ENCODE data around the gene SPECC1L.
"Not testable (repeated sequence)": the region's sequence is repeated elsewhere in the genome, so short reads cannot be mapped to it uniquely, and the experiment has no call there.

SPECC1L gene, protein sequence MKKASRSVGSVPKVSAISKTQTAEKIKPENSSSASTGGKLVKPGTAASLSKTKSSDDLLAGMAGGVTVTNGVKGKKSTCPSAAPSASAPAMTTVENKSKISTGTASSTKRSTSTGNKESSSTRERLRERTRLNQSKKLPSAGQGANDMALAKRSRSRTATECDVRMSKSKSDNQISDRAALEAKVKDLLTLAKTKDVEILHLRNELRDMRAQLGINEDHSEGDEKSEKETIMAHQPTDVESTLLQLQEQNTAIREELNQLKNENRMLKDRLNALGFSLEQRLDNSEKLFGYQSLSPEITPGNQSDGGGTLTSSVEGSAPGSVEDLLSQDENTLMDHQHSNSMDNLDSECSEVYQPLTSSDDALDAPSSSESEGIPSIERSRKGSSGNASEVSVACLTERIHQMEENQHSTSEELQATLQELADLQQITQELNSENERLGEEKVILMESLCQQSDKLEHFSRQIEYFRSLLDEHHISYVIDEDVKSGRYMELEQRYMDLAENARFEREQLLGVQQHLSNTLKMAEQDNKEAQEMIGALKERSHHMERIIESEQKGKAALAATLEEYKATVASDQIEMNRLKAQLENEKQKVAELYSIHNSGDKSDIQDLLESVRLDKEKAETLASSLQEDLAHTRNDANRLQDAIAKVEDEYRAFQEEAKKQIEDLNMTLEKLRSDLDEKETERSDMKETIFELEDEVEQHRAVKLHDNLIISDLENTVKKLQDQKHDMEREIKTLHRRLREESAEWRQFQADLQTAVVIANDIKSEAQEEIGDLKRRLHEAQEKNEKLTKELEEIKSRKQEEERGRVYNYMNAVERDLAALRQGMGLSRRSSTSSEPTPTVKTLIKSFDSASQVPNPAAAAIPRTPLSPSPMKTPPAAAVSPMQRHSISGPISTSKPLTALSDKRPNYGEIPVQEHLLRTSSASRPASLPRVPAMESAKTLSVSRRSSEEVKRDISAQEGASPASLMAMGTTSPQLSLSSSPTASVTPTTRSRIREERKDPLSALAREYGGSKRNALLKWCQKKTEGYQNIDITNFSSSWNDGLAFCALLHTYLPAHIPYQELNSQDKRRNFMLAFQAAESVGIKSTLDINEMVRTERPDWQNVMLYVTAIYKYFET

DNA sequence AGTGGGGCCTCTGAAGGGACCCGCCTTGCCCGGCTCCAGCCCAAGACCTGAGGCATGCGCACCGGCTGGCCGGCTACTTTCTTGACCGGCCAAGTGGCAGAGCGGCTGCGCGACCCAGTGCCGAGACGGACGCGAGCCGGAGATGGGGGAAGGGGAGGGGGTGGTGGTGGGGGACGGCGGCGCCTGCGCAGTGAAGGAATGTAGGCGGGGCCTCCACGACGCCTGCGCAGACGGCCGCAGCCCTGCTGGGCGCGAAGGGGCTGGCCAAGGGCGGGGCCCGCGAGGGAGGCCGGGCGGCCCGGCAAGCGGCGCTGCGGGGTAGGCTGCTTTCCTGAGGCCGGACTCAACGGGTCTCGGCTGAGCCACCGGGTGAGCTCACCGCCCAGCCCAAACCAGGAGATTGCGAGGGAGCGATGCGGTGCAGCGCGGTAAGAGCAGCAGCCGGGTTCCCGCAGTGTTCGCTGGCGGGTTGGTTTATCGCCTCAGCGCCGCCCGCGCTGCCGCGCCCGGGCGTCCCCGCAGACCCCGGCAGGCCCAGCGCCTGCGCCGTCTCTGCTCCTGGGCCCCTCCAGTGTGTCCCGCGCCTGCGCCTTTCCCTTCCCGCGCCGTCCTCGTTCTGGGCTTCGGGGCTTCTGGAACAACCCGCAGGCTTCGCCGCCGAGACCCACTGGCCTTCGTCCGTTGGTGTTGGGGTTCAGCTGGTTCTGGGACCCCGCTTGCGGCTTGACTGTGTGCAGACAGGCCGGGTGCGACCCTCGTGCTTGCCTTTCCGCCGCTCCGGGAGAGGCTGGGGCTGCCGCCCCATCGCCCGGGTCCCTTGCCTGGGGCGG is at the start of gene SPECC1L:
Gene SPECC1L, plus strand, starts transcription at position 276 of the 830 bp plus-strand sequence. CDS start 31,401 bp downstream, outside the sequence.
- peak; percentile 95 for DNase-seq (ENCODE audit: low spot score)

DNA sequence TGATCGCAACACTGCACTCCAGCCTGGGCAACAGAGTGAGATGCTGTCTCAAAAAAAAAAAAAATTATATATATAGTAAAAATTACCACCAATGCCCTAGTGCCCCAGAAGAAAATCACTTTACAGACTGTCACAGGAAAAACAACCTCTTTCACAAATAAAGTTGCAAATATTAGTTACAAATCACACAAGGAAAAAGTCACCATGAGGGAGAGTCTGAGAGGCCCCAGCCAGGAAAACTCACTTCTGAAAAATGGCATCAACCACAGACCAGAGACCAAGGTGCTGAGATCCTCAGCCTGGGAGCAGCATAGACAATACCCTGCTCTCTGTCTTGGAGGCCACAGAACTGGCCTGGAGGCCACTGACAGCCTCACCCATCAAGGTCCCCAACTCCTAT is 46.2 kb upstream of the SPECC1L start:
- DNase-seq (ENCODE audit: low spot score): no peak

DNA sequence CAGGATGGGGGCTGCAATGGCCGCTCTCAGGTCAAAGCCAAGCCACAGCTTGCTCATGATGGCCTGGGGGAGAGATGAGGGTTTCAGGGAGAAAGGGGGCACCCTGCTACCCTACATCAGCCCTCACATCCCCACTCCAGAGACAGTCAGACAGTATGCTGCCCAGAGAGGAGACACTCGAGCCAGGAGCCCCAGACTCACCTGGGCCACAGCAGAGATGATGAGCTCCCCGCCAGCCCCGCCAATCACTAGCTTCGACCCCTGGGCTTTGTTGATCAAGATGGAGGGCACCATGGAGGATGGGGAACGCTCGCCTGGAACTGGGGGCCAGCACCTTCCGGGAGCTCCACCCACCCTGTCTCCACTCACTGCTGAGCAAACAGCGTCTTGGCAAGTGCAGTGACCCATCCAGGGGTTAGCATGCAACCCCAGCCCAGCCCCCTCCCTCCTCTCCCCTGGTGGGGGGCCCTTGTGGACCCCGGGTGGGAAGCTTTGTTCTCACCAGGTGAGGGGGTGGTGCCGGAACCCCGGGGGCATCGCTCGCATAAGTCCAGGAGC is 45.5 kb upstream of the SPECC1L start:
- no peak for DNase-seq (ENCODE audit: low spot score)

DNA sequence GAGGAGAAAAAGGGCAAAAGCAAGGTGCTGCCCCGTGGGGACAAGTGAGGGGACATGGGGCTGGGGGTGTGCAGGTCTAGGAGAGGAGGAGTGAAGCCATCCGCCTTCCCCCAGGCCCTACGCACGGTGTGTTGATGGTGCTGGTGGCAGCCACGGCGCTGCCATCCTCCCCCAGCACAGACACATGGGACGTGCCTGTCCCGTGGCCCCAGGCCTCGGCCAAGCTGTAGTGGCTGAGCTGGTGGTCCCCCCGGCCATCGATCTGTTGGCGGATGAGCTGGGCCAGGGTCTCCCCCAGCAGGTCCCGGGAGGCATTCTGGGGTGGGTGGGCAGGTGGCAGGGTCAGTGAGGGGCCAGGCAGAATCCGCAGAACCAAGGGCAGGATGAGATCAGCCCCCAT is 44.7 kb upstream of the SPECC1L start:
- DNase-seq (ENCODE audit: low spot score): no peak

DNA sequence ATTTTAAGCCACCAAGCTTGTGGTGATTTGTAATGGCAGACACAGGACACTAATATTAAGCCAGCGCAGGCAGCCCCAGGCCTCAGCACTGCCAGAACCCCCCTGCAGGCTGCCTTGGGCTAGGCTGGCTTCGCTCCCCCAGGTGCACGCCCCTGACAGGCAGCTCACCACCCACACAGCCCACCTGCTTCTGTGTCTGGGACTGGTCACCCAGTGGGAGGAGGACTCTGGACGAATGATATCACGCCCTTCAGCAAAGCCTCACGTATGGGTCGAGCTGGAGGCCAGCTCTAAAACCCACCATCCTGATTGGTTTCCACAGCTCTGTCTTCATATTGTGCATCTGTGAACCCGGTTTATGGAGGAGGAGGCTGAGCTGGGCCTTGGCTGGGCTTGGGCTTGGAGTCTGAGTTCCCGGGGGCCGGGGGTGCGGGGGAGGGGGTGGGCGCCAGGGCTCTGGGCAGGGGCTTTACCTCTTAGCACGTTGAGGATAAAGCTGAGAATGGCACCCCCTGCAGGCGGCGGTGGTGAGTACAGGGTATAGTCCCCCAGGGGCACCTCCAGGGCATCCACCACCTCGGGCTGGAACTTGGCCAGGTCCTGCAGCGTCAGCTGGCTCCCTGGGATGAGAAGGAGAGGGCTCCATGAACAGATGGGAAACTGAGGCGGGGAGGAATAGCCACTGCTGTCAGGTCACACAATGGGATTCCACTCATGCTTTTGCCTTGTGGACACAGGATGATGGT is 39.5 kb upstream of the SPECC1L start:
- DNase-seq (ENCODE audit: low spot score): peak; percentile 15

DNA sequence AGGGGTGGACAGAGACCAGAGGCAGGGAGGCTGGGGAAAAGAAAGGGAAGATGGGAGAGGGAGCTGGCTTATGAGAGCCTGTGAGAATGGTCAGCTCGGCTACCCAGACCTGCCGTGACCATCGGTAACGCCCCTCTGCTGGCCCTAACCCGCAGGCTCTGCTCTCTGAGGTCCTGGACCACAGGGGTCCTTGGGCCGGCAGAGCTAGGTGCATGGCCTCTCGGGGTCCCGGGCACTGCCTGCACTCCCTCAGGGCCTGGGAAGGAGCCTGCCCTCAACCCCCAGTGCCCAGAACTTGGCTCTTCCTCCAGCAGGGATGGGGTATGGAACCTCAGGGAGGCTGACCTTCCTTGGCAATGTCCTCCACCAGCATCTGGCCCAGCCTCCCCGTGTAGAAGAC is 38.9 kb upstream of the SPECC1L start:
- no peak for DNase-seq (ENCODE audit: low spot score)

DNA sequence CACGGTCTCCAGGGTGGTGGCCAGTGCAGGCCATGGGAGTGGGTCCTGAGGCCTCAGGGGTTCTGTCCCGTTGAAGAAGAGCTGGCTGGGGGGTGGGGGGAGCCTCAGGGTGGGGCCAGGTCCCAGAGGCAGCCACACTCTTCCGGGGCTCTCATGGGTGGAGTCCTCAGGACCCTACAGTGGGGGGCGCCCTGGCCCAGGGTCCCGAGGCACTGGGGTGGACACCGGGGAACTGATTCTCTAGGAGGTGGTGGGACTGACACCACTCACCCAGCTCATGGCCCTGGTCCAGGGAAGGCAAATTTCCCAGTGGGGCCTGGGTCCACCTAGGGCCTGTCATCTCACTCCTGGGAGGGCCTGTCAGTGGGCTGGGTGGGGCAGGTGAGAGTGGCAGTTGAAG is 38.5 kb upstream of the SPECC1L start:
- DNase-seq (ENCODE audit: low spot score): no peak

DNA sequence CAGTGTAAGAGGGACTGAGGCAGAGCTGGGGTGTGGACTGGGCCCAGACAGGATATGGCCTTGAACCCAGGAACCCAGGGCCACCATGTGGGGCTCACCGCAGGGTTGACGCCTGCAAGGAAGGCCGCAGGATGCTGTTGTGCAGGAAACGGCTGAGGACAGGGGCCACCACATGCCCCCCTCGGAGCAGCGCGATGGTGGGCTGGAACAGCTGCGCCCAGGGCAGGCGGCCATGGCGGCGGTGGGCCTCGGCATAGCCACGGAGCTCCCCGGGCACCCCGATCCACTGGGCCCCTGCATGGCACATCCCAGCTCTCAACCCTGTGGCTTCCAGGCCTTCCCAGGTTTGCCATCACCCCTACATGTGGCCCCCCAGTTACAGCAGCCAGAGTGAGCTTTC is 37.9 kb upstream of the SPECC1L start:
- DNase-seq (ENCODE audit: low spot score): no peak

DNA sequence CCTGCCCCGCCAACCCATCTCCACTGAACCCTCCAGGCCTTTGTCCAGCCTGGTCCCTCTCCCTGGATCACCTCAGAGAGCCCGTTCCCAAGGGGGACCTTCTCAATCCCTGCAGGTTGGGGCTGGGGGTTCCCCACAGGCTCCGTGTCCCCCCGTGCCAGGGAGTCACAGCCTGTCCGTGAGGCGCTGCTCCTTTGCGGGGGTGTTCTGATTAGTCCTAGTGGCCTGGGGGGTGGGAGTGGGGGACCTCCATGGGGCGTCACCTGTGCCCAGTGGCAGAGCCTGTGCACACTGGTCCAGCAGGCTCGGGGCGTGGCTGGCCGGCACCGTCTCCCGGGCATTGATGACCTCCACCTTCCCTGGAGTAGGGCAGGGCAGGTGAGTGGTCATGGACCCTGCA is 37.4 kb upstream of the SPECC1L start:
- no peak for DNase-seq (ENCODE audit: low spot score)

DNA sequence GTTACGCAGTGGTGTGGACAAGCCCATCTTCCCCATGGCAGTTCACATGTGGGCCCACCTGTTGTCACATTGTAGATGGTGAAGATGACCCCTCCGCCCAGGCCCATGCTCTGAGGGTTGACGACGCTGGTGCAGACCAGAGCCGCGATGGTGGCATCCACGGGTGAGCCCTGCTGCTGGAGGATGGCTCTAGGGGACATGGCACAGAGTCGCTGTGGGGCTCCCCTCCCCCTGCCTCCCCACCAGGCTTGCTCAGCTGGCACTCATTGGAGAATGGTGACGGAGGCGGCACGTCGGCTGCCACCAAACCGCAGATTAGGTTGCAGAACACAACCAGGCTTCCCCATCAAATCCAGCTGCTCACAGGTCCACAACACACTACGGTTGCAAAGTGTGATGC is 36.8 kb upstream of the SPECC1L start:
- no peak for DNase-seq (ENCODE audit: low spot score)

DNA sequence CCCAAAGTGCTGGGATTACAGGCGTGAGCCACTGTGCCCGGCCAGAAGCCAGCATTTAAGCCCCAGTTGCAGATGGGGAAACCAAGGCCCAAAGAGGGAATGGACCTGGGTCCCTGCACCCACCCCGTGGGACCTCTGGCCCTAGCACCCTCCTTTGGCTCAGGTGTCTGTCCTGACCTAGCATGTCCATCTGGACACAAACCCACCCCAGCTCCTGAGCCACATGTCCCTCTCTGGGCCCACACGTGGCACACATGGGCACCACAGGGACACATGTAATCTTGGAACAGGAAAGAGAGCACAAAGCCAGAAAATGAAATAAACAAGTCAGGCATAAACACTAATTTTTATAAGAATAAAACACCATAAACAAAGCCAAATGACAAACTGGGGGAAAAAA is 35.3 kb upstream of the SPECC1L start:
- DNase-seq (ENCODE audit: low spot score): no peak

DNA sequence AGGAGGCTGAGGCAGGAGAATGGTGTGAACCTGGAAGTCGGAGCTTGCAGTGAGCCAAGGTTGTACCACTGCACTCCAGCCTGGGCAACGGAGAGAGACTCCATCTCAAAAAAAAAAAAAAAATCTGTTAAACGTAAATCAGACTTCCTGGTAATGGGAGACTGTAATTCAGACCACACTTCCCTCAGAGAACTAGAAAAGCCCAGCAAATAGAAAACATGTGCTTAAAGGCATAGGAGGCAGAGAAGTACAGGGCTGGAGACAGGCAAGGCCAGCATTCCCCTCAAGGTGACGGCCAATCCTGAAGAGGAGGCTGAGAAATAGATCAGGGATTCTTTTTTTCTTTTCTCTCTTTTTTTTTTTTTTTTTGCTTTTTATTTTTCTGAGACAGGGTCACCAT is 34.0 kb upstream of the SPECC1L start:
- DNase-seq (ENCODE audit: low spot score): no peak

DNA sequence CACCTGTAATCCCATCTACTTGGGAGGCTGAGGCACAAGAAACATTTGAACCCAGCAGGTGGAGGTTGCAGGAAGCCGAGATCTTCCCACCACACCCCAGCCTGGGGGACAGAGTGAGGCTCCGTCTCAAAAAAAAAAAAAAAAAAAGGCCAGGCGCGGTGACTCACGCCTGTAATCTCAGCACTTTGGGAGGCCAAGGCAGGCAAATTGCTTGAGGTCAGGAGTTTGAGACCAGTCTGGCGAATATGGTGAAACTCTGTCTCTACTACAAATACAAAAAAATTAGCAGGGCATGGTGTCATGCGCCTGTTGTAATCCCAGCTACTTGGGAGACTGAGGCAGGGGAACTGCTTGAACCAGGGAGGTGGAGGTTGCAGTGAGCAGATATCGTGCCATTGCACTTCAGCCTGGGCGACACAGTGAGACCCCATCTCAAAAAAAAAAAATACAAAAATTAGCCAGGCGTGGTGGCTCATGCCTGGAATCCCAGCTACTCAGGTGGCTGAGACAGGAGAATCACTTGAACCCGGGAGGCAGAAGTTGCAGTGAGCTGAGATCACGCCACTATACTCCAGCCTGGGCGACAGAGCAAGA is 32.4 kb upstream of the SPECC1L start:
- not testable (repeated sequence) for DNase-seq (ENCODE audit: low spot score)

DNA sequence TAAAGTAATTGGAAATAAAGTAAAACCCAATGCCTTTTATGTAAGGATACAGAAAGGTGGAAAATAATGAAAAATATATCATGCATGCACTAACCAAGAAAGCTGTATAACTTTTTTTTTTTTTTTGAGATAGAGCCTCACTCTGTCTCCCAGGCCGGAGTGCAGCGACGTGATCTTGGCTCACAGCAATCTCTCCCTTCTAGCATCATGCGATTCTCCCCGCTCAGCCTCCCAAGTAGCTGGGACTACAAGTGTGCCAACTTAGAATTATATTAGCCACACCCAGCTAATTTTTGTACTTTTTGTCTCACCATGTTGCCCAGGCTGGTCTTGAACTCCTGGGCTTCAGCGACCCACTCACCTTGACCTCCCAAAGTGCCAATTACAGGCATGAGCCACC is 30.2 kb upstream of the SPECC1L start:
- DNase-seq (ENCODE audit: low spot score): no peak

DNA sequence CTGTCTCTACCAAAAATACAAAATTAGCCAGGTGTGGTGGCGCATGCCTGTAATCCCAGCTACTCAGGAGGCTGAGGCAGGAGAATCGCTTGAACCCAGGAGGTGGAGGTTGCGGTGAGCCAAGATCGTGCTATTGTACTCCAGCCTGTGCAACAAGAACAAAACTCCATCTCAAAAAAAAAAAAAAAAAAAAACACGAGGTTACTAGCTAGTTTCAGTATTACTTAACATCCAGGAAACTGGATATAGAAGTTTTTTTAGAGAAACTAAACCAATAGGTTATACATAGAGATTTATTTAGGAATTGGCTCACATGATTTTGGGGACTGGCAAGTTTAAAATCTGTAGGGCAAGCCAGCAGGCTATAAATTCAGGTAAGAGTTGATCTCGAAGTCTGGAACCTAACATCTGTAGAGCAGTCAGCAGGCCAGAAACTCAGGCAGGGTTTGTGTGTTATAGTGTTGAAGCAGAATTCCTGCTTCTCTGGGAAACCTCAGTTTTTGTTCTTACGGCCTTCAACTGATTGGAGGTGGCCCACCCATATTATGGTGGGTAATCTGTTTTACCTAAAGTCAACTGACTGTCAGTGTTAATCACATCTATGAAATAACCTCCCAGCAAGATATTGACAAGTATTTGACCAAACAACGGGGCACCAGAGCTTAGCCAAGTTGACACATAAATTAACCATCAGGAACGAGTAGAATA is 29.5 kb upstream of the SPECC1L start:
- not testable (repeated sequence) for DNase-seq (ENCODE audit: low spot score)

DNA sequence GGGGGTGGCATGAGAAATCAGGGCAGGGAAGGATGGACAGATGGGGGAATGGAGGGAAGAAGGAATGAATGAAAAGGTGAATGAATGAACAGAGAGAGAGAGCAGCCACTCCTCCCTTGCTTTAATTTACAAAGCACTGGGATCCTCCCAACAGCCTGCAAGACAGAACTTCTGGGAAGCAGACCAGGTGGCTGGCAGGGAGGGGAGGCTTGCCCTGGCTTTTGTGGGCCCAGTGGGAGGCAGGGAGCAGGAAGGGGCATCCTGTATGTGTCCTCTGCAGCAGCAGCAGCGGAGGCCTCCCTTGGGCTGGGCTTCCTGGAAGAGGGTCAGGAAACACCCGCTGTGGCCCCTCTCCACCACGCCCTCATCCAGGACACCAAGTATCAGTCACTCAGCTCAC is 27.2 kb upstream of the SPECC1L start:
- not testable (repeated sequence) for DNase-seq (ENCODE audit: low spot score)

DNA sequence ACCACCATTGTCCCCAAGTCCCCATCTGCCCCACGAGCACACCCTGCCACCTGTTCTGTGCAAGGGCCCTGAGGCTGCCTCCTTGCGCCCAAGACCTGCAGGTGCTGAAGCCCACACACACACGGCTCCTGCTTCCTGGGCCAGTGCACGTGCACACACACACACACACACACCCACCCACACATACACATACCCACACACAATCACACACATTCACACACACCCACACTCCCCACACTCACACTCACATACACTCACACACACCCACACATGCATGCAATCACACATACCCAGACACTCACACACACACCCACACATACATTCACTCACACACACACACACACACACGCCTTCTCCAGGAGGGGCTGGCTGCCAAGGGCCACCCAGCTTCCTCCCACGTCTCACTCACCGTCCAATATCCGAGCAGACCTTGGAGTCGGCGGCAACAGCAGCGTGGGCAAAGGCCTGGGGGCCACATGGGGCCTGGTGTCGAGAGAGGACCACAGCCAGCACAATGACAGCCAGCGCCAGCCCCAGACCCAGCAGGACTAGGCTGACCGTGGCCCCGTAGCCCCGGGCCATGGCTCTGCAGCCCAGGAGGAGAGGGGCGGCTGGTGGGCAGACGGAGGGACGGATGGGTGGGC is 26.4 kb upstream of the SPECC1L start:
- no peak for DNase-seq (ENCODE audit: low spot score)

DNA sequence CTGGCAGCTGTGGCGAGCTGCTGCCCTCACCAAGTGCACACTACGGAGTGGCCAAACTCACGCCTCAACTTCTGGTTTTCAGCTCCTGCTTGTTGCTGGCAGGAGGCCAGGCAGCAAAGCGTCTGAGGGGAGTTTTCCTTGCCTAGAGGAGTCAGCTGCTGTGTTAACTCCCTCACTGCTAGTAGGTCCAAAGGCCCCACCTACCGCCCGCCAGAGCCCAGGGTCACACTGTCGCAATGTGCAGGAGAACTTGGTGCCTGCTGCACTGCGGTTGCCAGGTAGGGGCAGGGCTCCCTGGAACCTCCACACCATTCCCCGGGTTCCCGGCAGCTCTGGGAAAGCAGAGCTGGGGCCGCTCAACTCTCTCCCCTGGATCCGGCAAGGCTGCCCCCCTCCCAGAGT is 25.6 kb upstream of the SPECC1L start, which contains the start of gene GGT5:
Gene GGT5, minus strand, starts transcription at position 53 of the 402 bp plus-strand sequence. CDS start 357 bp downstream, outside the sequence.
- DNase-seq (ENCODE audit: low spot score): not testable (repeated sequence)
